ENCODE data around the gene TNFSF15. TPM values are rescaled to one million over a fixed set of nuclear protein-coding genes. Genes with fewer than 3 reads are reported as not detected.

Gene TNFSF15
- total RNA-seq, 1 donor from 2014 or later: 5.2 TPM

DNA sequence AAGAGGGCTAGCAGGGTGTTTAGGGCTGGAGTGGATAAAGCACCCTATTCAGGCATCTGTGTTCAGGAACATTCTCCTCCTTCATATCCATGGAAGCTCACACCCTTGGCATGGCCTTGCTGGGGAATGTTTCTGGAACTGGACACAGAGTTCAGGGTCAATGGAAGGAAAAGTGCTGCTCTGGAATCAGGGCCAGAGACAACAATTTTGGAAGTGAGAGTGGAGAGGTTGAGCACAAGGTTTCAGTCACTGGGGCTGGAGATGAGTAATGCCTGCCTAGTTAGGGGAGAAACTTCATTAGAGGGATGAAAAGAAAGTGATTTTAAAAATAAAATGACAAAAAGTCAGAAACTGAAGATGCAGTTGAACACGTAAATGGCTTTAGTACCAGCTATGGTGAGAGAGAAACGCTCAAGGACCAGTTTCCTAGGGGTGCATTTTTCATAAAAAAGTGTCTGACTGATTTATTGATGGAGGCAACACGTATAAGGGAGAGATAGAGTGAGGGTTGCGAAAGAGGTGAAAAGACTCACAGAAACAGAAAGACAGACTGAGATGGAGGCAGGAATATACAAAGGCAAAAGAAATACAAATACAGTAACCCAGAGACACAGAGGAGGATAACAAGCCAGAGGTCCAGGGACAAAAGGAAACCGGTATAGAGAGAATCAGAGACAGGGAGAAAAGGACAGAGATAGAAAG lies 8.0 kb upstream of the TNFSF15 start:
- no peaks in the 10 kb centered on the region for H3K36me3 ChIP-seq
- DNase-seq (no peak), ATAC-seq (no peak)
- H3K4me1 ChIP-seq: no peaks in the 10 kb centered on the region
- TF ChIP-seq CTCF (IDR thresholded peaks at IDR 0.05): no peak
- H3K27me3 ChIP-seq (ENCODE audit: low read depth): no peaks in the 10 kb centered on the region
- H3K27ac ChIP-seq: no peak overlapping the region
- H3K4me3 ChIP-seq: no peak overlapping the region
- H3K9me3 ChIP-seq: no peaks in the 10 kb centered on the region
- intact Hi-C loops (cut with DNase I): no loop called here

- Histone ChIP-seq H3K27me3 (ENCODE audit: low read depth) (no peaks in the 10 kb centered on the region), H3K36me3 (no peaks in the 10 kb centered on the region), H3K4me3 (no peak overlapping the region), H3K4me1 (no peaks in the 10 kb centered on the region), H3K27ac (no peak overlapping the region), H3K9me3 (no peaks in the 10 kb centered on the region)
- ATAC-seq (no peak), DNase-seq (no peak)
- intact Hi-C loops (cut with DNase I): no loop called here
- no peak for TF ChIP-seq CTCF (IDR thresholded peaks at IDR 0.05)
Measured at GRCh38 chr9:114811966-114812636, 6.3 kb upstream of the TNFSF15 start.

DNA sequence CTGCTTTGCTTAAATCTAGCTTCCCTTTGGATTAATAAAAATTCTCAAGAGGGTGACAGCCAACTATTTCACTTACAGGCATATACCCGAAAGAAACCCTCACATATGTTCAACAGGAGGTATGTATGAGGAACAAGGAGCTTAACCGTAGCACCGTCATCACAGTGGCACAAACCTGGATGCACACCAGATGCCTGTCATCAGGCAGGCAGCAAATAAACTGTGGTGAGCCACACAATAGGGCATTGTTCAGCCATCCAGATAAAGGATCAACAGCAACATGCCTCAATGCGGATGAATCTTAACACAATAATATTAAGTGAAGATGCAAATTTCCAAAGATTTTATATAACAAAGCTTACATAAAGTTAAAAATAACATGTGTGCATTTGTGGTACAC lies 5.5 kb upstream of the TNFSF15 start:
- Histone ChIP-seq H3K27me3 (ENCODE audit: low read depth) (no peaks in the 10 kb centered on the region), H3K9me3 (no peaks in the 10 kb centered on the region), H3K36me3 (no peaks in the 10 kb centered on the region), H3K27ac (no peak overlapping the region), H3K4me3 (no peak overlapping the region), H3K4me1 (peaks cover 7% of the 10 kb centered on the region)
- intact Hi-C loops (cut with DNase I): no loop called here
- no peak for DNase-seq
- no peak for ATAC-seq
- TF ChIP-seq CTCF (IDR thresholded peaks at IDR 0.05): no peak

- DNase-seq: no peak
- intact Hi-C loops (cut with DNase I): no loop called here
- no peak for ATAC-seq
Measured at GRCh38 chr9:114810614-114811013, 4.8 kb upstream of the TNFSF15 start.

GRCh38 chr9:114806526-114806900 lies 674 bp upstream of the TNFSF15 start:
- no peak for DNase-seq
- Histone ChIP-seq H3K4me3 (peak overlapping the region; percentile 46), H3K27me3 (ENCODE audit: low read depth) (no peaks in the 10 kb centered on the region), H3K27ac (peak overlapping the region; percentile 79), H3K36me3 (no peaks in the 10 kb centered on the region), H3K4me1 (peaks cover 38% of the 10 kb centered on the region), H3K9me3 (no peaks in the 10 kb centered on the region)
- peak in 1 of 2 donors; percentile 6 for ATAC-seq
- intact Hi-C loops (cut with DNase I): no loop called here
- TF ChIP-seq CTCF (IDR thresholded peaks at IDR 0.05): no peak

More at GRCh38 chr9:114810614-114811013, 4.8 kb upstream of the TNFSF15 start:
- no peak for TF ChIP-seq CTCF (IDR thresholded peaks at IDR 0.05)
- H3K9me3 ChIP-seq: no peaks in the 10 kb centered on the region
- H3K36me3 ChIP-seq: no peaks in the 10 kb centered on the region
- H3K27ac ChIP-seq: no peak overlapping the region
- H3K27me3 ChIP-seq (ENCODE audit: low read depth): no peaks in the 10 kb centered on the region
- H3K4me1 ChIP-seq: peaks cover 14% of the 10 kb centered on the region
- no peak overlapping the region for H3K4me3 ChIP-seq
